ENCODE results near the gene CLEC2A. TPM values are rescaled to one million over a fixed set of nuclear protein-coding genes. Genes with fewer than 3 reads are reported as not detected.

CLEC2A gene
- total RNA-seq, 1 donor from 2014 or later: 0.62 TPM

DNA sequence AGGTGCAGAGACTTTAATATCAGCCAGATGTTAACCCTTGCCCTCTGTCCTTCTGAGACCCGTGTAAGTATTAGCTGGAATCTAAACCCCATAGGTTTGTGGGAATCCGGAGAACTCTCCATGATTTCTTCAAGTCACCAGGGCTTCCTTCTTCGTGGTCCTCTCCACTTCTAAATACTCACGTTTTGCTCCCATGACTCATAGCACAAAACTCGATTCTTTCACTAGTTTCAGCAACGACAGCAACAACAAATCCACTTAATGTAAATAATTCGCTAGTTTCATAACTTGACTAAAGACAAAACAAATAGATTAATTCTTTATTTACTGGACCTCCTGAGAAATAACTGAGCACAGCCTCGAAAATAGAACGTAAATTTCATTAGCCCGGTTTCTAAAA, 4.4 kb upstream of the CLEC2A start:
- H3K4me1 Mint-ChIP-seq (ENCODE audit: low read depth): no peaks in the 10 kb centered on the region
- DNase-seq (ENCODE audit: low spot score): no peak
- H3K9me3 Mint-ChIP-seq (ENCODE audit: low read depth): no peaks in the 10 kb centered on the region
- TF ChIP-seq, protein P1, sequence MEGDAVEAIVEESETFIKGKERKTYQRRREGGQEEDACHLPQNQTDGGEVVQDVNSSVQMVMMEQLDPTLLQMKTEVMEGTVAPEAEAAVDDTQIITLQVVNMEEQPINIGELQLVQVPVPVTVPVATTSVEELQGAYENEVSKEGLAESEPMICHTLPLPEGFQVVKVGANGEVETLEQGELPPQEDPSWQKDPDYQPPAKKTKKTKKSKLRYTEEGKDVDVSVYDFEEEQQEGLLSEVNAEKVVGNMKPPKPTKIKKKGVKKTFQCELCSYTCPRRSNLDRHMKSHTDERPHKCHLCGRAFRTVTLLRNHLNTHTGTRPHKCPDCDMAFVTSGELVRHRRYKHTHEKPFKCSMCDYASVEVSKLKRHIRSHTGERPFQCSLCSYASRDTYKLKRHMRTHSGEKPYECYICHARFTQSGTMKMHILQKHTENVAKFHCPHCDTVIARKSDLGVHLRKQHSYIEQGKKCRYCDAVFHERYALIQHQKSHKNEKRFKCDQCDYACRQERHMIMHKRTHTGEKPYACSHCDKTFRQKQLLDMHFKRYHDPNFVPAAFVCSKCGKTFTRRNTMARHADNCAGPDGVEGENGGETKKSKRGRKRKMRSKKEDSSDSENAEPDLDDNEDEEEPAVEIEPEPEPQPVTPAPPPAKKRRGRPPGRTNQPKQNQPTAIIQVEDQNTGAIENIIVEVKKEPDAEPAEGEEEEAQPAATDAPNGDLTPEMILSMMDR (IDR thresholded peaks at IDR 0.05): no peak
- H3K27ac Mint-ChIP-seq (ENCODE audit: unreplicated experiment): no peak overlapping the region
- no peak overlapping the region for H3K4me3 Mint-ChIP-seq (ENCODE audit: unreplicated experiment)
- H3K36me3 Mint-ChIP-seq (ENCODE audit: low read depth): no peaks in the 10 kb centered on the region
- H3K27me3 Mint-ChIP-seq (ENCODE audit: low read depth): peaks cover 6% of the 10 kb centered on the region

DNA sequence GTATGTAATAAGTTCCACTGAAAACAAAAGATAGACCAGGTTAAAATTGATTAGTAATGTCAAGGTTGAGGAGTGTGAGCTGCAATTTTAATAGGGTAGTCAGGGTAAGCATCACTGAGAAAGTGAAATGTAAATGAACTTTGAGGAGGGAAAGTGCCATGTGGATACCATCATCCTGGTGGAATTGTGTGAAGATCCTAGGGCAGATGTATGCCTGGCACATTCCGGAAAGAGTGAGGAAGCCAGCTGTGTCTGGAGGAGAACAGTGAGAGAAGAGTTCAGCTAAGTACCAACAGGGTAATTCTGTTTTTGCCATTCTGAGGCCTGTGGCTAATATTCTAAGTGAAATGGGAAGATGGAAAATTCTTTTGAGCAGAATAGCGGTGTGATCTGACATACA, 2.9 kb upstream of the CLEC2A start:
- H3K4me3 Mint-ChIP-seq (ENCODE audit: unreplicated experiment): no peak overlapping the region
- H3K27me3 Mint-ChIP-seq (ENCODE audit: low read depth): peaks cover 3% of the 10 kb centered on the region
- H3K4me1 Mint-ChIP-seq (ENCODE audit: low read depth): no peaks in the 10 kb centered on the region
- no peak for DNase-seq (ENCODE audit: low spot score)
- no peak overlapping the region for H3K27ac Mint-ChIP-seq (ENCODE audit: unreplicated experiment)
- no peaks in the 10 kb centered on the region for H3K36me3 Mint-ChIP-seq (ENCODE audit: low read depth)
- TF ChIP-seq, protein P1 (IDR thresholded peaks at IDR 0.05): no peak
- H3K9me3 Mint-ChIP-seq (ENCODE audit: low read depth): no peaks in the 10 kb centered on the region

DNA sequence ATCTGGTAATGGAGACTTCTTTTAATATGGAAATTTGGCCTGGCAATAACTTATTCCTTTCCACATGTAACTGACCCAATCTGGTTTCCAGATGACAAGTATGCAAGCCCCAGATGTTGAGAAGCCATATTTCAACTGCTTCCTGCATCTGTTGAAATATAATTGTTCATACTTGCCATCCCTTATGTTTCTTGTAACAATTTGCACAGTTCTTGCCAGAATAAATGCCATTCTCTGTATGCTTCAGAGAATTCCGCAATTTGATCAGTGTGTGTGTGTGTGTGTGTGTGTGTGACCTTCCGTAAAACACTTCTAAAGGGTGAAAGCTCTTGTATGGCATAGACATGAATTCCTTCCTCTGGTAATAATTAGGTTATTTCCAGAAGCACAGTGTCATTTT, 1.8 kb upstream of the CLEC2A start:
- H3K4me1 Mint-ChIP-seq (ENCODE audit: low read depth): no peaks in the 10 kb centered on the region
- no peaks in the 10 kb centered on the region for H3K9me3 Mint-ChIP-seq (ENCODE audit: low read depth)
- H3K27me3 Mint-ChIP-seq (ENCODE audit: low read depth): peaks cover 3% of the 10 kb centered on the region
- no peaks in the 10 kb centered on the region for H3K36me3 Mint-ChIP-seq (ENCODE audit: low read depth)
- DNase-seq (ENCODE audit: low spot score): no peak
- H3K27ac Mint-ChIP-seq (ENCODE audit: unreplicated experiment): no peak overlapping the region
- TF ChIP-seq, protein P1 (IDR thresholded peaks at IDR 0.05): no peak
- no peak overlapping the region for H3K4me3 Mint-ChIP-seq (ENCODE audit: unreplicated experiment)

DNA sequence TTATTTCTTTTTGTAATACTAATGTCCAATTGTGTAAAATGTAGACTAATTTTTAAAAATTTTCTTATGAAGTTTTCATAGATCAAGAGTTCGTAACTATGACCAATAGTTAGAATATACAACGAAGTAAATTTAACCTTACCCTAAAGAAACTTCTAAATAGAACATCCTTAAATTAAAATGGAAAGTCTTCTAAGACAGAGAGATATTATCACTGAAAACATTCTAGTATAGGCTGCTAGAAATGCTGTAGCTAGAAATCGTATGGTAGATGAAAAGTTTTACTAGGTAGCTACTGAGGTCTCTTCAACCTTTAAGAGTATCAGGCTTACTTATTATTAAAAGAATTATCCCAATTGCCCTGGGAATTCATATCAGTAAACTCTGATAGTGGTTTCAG, 925 bp downstream of the CLEC2A start:
- Mint-ChIP-seq H3K27ac (ENCODE audit: unreplicated experiment) (no peak overlapping the region), H3K4me3 (ENCODE audit: unreplicated experiment) (no peak overlapping the region), H3K4me1 (ENCODE audit: low read depth) (no peaks in the 10 kb centered on the region), H3K27me3 (ENCODE audit: low read depth) (peaks cover 5% of the 10 kb centered on the region), H3K36me3 (ENCODE audit: low read depth) (no peaks in the 10 kb centered on the region), H3K9me3 (ENCODE audit: low read depth) (no peaks in the 10 kb centered on the region)
- TF ChIP-seq, protein P1 (IDR thresholded peaks at IDR 0.05): no peak
- no peak for DNase-seq (ENCODE audit: low spot score)

DNA sequence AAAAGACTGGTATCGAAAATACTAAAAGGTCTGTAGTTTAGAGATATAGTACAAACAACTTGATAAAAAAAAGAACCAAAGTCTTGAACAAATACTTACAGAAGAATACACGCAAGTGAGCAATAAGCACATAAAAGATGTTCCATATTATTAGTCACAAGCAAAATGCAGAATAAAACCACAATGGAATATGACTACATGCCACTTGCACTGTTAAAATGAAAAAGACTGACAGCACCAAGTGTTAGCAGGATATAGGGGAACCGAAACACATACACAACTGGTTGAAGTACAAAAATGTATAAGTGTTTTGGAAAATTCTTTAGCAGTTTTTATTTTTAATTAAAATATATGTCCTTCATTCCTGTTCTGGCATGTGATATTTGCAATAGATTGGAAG, 3.6 kb downstream of the CLEC2A start:
- DNase-seq (ENCODE audit: low spot score): no peak
- H3K36me3 Mint-ChIP-seq (ENCODE audit: low read depth): no peaks in the 10 kb centered on the region
- peaks cover 5% of the 10 kb centered on the region for H3K27me3 Mint-ChIP-seq (ENCODE audit: low read depth)
- TF ChIP-seq, protein P1 (IDR thresholded peaks at IDR 0.05): no peak
- no peak overlapping the region for H3K27ac Mint-ChIP-seq (ENCODE audit: unreplicated experiment)
- no peaks in the 10 kb centered on the region for H3K9me3 Mint-ChIP-seq (ENCODE audit: low read depth)
- H3K4me3 Mint-ChIP-seq (ENCODE audit: unreplicated experiment): no peak overlapping the region
- peaks cover 5% of the 10 kb centered on the region for H3K4me1 Mint-ChIP-seq (ENCODE audit: low read depth)

All from chondrocyte (in vitro differentiated cells).